WERI-Rb-1 (cell line): ENCODE results near the gene PGAM5.
A peak's percentile ranks its signal among the peaks of the same experiment; 100 is the strongest.
"Not testable (repeated sequence)": the region's sequence is repeated elsewhere in the genome, so short reads cannot be mapped to it uniquely, and the experiment has no call there.

Experiments used
- DNase-seq: peaks from one replicate; pipeline ENCODE4 v3.0.0-alpha.2; 2020
- H3K27ac ChIP-seq: fragments of 250-450 bp; sonication (Bioruptor Pico); 2 replicates; pipeline ENCODE4 v1.5.1; 2020; ENCODE audit warnings: mild to moderate bottlenecking, moderate library complexity
- H3K27me3 ChIP-seq: fragments of 250-450 bp; sonication (Bioruptor Pico); 2 replicates; pipeline ENCODE4 v1.5.1; 2021; ENCODE audit warnings: mild to moderate bottlenecking, low read depth, moderate library complexity; ENCODE audit not compliant: insufficient read depth, severe bottlenecking
- H3K36me3 ChIP-seq: fragments of 250-450 bp; sonication (Bioruptor Pico); 2 replicates; pipeline ENCODE4 v1.5.1; 2020; ENCODE audit warnings: mild to moderate bottlenecking, moderate library complexity
- H3K4me3 ChIP-seq: 2 replicates; pipeline ENCODE4 v1.5.1; 2011; ENCODE audit warnings: low read depth, mild to moderate bottlenecking, control low read depth, low read length
- H3K9me3 ChIP-seq: fragments of 250-450 bp; sonication (Bioruptor Pico); 2 replicates; pipeline ENCODE4 v1.5.1; 2021; ENCODE audit warnings: mild to moderate bottlenecking, moderate library complexity; ENCODE audit not compliant: severe bottlenecking
- TF ChIP-seq, protein P1 (sequence below): IDR thresholded peaks from 2 replicates; pipeline ENCODE4 v1.5.1; 2011; ENCODE audit warnings: low read depth, mild to moderate bottlenecking, control low read depth, inconsistent platforms, low read length

Gene PGAM5

DNA sequence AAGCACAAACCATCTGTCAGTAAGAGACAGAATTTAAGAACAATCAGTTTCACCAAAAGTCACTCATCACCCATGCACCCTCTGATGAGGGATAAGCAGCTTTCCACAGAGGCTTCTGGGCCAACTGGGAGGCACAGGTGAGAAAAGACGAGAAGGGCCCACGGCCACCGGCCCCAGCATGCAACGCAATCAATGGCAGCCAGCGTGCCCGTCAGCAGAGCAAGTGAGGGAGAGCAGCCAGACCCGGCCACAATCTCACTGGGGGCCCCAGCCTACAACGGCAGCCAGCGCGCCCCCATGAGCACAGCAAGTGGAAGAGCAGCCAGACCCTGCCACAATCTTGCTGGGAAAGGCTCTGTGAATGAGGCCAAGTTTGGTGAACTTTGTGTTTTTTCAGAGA is 37.7 kb downstream of the PGAM5 start:
- Histone ChIP-seq H3K36me3 (peaks cover 85% of the 10 kb centered on the region), H3K4me3 (no peak overlapping the region), H3K9me3 (no peaks in the 10 kb centered on the region), H3K27me3 (no peaks in the 10 kb centered on the region), H3K27ac (no peak overlapping the region)
- no peak for DNase-seq
- TF ChIP-seq, protein P1, sequence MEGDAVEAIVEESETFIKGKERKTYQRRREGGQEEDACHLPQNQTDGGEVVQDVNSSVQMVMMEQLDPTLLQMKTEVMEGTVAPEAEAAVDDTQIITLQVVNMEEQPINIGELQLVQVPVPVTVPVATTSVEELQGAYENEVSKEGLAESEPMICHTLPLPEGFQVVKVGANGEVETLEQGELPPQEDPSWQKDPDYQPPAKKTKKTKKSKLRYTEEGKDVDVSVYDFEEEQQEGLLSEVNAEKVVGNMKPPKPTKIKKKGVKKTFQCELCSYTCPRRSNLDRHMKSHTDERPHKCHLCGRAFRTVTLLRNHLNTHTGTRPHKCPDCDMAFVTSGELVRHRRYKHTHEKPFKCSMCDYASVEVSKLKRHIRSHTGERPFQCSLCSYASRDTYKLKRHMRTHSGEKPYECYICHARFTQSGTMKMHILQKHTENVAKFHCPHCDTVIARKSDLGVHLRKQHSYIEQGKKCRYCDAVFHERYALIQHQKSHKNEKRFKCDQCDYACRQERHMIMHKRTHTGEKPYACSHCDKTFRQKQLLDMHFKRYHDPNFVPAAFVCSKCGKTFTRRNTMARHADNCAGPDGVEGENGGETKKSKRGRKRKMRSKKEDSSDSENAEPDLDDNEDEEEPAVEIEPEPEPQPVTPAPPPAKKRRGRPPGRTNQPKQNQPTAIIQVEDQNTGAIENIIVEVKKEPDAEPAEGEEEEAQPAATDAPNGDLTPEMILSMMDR = no peak

DNA sequence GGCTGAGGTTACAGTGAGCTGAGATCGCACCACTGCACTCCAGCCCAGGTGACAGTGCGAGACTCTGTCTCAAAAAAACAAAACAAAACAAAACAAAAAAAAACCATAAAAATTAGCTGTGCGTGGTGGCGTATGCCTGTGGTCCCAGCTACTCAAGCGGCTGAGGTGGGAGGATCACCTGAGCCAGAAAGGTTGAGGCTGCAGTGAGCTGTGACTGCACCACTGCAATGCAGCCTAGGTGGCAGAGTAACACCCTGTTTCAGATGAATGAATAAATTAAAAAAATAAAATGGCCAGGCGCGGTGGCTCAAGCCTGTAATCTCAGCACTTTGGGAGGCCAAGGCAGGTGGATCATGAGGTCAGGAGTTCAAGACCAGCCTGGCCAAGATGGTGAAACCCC is 43.0 kb downstream of the PGAM5 start:
- H3K9me3 ChIP-seq, H3K27ac ChIP-seq, H3K27me3 ChIP-seq, DNase-seq, H3K4me3 ChIP-seq: not testable (repeated sequence)
- H3K36me3 ChIP-seq = peaks cover 83% of the 10 kb centered on the region

DNA sequence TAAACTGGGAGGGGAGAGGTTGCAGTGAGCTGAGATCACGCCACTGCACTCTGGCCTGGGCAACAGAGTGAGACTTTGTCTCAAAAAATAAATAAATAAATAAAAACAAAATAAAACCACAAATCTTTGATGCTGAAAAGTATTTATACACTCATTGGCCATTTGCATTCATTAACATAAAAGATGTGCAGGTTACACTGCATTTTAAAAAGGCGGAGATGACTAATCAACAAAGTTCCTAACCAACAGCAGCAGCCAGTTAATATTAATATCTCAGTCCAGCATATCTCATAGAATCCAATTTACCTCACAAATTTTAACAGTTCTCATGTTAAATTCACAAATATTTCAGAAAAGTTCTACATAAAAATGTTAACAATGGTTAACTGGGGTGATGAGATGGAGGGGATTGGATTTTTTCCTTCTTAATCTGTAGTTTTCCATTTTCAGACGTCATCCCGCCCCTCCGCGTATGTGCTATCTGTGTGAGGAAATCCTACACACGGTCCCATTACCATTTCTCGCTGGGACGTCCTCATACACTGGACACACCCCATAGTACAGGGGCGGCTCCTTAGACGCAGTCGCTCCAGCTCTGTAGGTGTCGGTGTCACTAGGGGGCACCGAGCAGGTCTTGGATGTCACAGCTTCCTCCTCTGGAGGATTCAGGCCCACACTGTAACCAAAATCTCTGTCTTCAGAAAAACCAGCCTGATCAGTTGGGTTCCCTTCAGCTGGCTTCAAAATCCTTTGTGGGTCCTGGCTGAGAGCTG is 43.7 kb downstream of the PGAM5 start:
- no peak overlapping the region for H3K4me3 ChIP-seq
- DNase-seq = no peak
- TF ChIP-seq, protein P1 = no peak; the same call in 1 of the 2 replicates
- peaks cover 79% of the 10 kb centered on the region for H3K36me3 ChIP-seq
- no peak overlapping the region for H3K27ac ChIP-seq
- no peaks in the 10 kb centered on the region for H3K9me3 ChIP-seq
- H3K27me3 ChIP-seq = no peaks in the 10 kb centered on the region

DNA sequence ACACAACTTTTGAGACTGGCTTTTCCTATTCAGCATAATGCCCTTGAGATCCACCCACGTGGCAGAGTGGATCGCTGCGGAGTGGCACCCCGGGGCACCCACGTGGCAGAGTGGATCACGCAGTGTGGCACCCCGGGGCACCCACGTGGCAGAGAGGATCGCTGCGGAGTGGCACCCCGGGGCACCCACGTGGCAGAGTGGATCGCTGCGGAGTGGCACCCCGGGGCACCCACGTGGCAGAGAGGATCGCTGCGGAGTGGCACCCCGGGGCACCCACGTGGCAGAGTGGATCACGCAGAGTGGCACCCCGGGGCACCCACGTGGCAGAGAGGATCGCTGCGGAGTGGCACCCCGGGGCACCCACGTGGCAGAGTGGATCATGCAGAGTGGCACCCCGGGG is 48.2 kb downstream of the PGAM5 start:
- H3K27ac ChIP-seq = not testable (repeated sequence)

DNA sequence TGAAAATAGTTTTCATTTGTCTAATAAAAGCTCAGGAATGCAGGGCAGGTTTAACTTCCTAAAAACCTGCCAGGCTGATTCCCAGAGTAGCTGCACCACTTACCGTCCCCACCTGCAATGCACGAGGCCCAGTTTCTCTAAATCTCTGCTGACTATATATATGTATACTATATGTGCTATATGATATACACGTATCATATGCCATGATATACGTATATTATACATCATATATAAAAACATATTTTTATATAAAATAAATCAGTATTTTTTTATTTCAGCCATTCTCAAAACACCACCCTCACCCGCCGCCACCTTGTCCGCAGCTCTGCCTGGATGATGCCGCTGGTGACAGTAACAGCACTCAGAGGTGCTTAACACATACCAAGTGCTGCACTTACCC is 48.7 kb downstream of the PGAM5 start:
- TF ChIP-seq, protein P1 = no peak
- no peaks in the 10 kb centered on the region for H3K27me3 ChIP-seq
- H3K36me3 ChIP-seq = peaks cover 44% of the 10 kb centered on the region
- H3K4me3 ChIP-seq = no peak overlapping the region
- no peaks in the 10 kb centered on the region for H3K9me3 ChIP-seq
- H3K27ac ChIP-seq = no peak overlapping the region
- no peak for DNase-seq

More for the DNA sequence above, 48.2 kb downstream of the PGAM5 start:
- DNase-seq, H3K27me3 ChIP-seq, H3K4me3 ChIP-seq, H3K9me3 ChIP-seq: not testable (repeated sequence)
- peaks cover 49% of the 10 kb centered on the region for H3K36me3 ChIP-seq

DNA sequence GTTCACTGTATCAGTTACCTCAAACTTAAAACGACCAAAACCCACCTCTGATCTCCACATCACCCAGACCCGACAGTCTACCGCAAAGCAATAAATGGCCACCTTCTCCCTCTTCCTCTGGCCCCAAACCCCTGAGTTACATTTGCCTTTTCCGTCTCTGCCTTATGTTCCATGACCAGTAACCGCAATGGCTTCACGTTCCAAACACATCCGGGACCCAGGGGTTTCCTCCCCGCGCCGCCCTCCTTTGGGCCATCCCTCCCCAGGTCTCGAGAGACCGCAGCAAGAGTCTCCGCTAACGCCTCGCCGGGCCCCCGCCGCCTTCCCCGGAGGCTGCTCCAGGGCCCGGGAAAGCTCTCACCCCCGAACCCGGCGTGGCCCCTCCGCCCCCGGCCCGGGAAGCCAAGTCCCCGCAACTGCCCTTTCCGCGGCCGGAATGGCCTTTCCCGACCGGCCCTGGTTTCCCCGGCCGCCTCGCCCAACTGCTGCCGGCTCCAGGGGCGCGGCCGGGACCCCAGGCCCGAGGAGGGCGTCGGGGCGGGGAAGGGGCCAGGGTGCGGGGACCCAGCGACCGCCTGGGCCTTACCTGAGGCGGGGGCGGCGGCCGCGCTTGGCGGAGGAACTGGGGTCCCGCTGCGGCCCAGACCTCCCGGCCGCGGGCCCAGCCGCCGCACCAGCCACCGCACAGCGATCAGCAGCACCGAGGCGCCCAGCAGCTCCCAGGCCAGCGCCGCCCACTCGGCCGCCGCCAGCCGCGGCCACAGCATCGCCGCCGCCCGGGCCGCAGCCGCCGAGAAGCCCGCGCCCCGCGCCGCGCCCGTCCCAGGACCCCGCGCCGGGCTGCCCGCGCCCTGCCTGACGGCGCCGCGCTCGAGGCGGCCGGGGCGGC is 50.6 kb downstream of the PGAM5 start, which contains the start of gene ANKLE2:
ANKLE2 (minus strand) TSS at position 801 of the 889 bp plus-strand sequence; CDS start at position 767, 34 bp downstream.
- no peaks in the 10 kb centered on the region for H3K9me3 ChIP-seq
- TF ChIP-seq, protein P1 = no peak
- H3K27me3 ChIP-seq = no peaks in the 10 kb centered on the region
- H3K27ac ChIP-seq = peak within 1 kb of the TSS; percentile 99
- peak; percentile 33 for DNase-seq
- peak within 1 kb of the TSS; percentile 96 for H3K4me3 ChIP-seq
- peaks cover 29% of the 10 kb centered on the region for H3K36me3 ChIP-seq
